ENCODE results near the gene CRIP1.

Gene CRIP1

GRCh38 chr14:105486163-105486973 lies at the start of gene CRIP1:
Gene CRIP1, plus strand, starts transcription at chr14:105486886. Its CDS starts 374 bp downstream, at chr14:105487260.
- TF ChIP-seq CTCF (IDR thresholded peaks at IDR 0.05; ENCODE audit: control insufficient read depth, insufficient read depth, low read depth, low read length, missing control alignments) = no peak
- no peak within 1 kb of the TSS for H3K4me3 ChIP-seq (ENCODE audit: control insufficient read depth, low read depth, low read length)
- DNase-seq (ENCODE audit: low read depth) = no peak

GRCh38 chr14:105436891-105437722 lies 49.6 kb upstream of the CRIP1 start:
- TF ChIP-seq CTCF (IDR thresholded peaks at IDR 0.05; ENCODE audit: control insufficient read depth, insufficient read depth, low read depth, low read length, missing control alignments) = no peak
- no peak for DNase-seq (ENCODE audit: low read depth)
- H3K4me3 ChIP-seq (ENCODE audit: control insufficient read depth, low read depth, low read length) = no peak overlapping the region

- no peak overlapping the region for H3K4me3 ChIP-seq (ENCODE audit: control insufficient read depth, low read depth, low read length)
- no peak for TF ChIP-seq CTCF (IDR thresholded peaks at IDR 0.05; ENCODE audit: control insufficient read depth, insufficient read depth, low read depth, low read length, missing control alignments)
- DNase-seq (ENCODE audit: low read depth) = no peak
Measured at GRCh38 chr14:105437723-105438500, 48.8 kb upstream of the CRIP1 start.

- TF ChIP-seq CTCF (IDR thresholded peaks at IDR 0.05; ENCODE audit: control insufficient read depth, insufficient read depth, low read depth, low read length, missing control alignments) = no peak
- H3K4me3 ChIP-seq (ENCODE audit: control insufficient read depth, low read depth, low read length) = no peak overlapping the region
- DNase-seq (ENCODE audit: low read depth) = no peak
Measured at GRCh38 chr14:105439179-105439578, 47.5 kb upstream of the CRIP1 start.

GRCh38 chr14:105439710-105440553 lies 46.8 kb upstream of the CRIP1 start:
- H3K4me3 ChIP-seq (ENCODE audit: control insufficient read depth, low read depth, low read length) = no peak overlapping the region
- peak; percentile 23 for TF ChIP-seq CTCF (IDR thresholded peaks at IDR 0.05; ENCODE audit: control insufficient read depth, insufficient read depth, low read depth, low read length, missing control alignments)
- DNase-seq (ENCODE audit: low read depth) = no peak
